ENCODE data around the gene ENTR1.
"Not testable (repeated sequence)": the region's sequence is repeated elsewhere in the genome, so short reads cannot be mapped to it uniquely, and the experiment has no call there.

The ENTR1 gene

DNA sequence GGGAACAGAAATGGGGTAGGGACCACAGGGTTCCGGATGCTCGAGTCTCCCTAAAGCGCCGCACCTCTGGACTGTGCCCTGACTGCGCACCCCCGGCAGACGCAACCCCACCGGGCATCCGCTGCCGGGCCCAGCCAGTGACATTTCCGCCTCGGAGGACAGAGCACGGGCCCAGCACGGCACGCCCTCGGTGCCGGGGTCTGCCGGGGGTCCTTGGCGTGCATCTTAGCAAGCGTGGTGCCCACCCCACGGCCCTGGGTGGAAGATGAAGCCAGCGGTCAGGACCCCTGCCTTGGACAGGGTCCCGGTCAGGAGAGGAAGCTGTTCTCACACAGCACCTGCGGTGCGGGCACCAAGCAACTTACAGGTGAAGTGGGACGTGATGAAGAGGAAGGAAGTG is 22.2 kb upstream of the ENTR1 start:
- DNase-seq (ENCODE audit: insufficient read length, low spot score) (no peak), FAIRE-seq (no peak)
- TF ChIP-seq, protein P1, sequence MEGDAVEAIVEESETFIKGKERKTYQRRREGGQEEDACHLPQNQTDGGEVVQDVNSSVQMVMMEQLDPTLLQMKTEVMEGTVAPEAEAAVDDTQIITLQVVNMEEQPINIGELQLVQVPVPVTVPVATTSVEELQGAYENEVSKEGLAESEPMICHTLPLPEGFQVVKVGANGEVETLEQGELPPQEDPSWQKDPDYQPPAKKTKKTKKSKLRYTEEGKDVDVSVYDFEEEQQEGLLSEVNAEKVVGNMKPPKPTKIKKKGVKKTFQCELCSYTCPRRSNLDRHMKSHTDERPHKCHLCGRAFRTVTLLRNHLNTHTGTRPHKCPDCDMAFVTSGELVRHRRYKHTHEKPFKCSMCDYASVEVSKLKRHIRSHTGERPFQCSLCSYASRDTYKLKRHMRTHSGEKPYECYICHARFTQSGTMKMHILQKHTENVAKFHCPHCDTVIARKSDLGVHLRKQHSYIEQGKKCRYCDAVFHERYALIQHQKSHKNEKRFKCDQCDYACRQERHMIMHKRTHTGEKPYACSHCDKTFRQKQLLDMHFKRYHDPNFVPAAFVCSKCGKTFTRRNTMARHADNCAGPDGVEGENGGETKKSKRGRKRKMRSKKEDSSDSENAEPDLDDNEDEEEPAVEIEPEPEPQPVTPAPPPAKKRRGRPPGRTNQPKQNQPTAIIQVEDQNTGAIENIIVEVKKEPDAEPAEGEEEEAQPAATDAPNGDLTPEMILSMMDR (IDR thresholded peaks at IDR 0.05; ENCODE audit: insufficient read depth, missing control alignments), result no peak

DNA sequence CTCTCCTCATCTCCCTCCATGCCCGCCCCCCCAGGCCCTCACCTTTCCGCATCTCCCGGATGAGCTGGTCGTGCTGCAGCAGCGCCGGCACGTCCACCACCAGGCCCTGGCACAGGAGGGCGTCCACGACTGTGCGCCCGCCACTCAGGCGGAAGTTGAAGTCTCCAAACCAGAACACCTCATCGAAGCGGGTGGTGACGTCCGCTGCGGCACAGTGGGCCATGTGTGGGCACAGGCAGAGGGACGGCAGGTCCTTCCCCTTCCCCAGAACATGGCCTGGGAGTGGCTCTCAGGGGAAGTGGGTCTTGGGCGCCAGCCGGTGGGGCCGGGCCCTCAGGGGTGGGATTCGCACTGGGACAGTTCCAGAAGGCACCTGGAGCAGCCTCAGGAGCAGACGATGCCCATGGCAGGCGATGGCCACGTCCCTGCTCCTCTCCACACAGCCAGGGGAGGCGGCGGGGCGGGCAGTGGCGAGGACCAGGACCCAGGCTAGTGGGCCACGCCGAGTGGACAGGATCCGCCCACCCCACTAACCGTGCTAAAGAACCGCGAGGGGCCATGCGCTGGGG is 21.5 kb upstream of the ENTR1 start:
- DNase-seq (ENCODE audit: insufficient read length, low spot score), result no peak
- TF ChIP-seq, protein P1 (IDR thresholded peaks at IDR 0.05; ENCODE audit: insufficient read depth, missing control alignments), result no peak
- no peak for FAIRE-seq

DNA sequence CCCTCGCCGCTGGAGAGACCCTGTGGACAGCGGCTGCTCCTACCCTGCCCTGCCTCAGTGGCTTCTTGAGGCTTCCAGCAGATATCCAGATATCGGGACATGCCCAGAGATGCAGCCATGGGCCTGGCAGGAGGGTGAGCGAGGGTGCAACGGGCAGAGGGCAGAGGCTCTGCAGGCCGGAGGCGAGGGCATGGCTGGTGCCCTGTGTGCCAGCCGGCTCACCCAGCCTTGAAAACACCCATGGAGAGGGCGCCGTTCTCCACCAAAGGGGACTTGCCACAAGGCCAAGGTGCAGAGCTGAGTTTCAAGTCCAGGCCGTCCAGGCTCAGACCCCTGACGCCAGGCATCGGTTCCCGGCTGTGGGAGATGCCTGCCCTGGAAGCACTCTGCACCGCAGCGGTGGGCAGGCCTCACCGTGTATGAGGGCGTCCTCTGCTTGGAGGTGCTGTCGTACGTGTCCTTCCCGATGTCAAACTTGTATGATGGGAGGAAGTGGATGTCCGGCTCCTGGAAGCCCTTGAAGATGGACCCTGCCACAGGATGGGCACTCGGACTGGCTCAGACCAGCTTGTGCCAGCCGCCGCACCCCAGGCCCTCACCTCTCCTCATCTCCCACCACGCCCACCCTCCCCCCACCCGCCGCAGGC is 20.3 kb upstream of the ENTR1 start:
- no peak for FAIRE-seq
- TF ChIP-seq, protein P1 (IDR thresholded peaks at IDR 0.05; ENCODE audit: insufficient read depth, missing control alignments), result no peak
- DNase-seq (ENCODE audit: insufficient read length, low spot score), result no peak

DNA sequence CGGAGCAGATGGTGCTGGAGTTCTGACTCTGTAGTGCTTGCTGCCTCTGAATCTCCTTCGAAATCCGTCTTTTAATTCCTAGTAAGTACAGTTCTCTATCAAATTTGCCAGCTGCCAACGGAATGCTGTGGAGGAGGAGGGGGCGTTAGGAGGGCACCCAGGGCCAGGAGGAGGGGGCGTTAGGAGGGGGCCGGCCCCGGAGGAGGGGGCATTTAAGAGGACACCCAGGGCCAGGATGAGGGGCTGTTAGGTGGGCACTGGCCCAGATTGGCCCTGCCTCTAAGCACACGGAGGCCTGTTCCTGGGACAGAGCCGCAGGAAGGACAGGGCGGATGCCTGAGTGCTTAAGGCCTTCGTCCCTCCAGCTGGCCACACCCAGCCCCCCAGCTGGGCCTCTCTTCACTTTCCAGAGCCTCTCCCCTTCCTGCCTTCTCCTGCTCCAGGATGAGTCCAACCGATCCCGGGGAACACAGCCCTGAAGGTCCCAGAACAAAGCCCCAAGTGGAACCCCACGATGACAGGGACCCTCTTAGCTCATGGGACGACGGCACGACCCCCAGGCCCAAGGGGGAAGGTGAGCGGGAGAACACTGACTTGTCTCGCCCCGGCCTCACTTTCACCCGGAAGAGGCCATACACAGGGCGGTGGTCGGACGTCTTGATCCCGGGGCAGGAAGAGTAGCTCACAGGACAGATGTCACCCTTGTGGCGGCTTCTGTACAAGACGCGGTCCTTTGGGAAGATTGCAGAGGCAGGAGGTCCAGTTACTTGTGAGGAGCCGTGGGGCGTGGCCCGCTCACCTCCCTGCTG is 19.5 kb upstream of the ENTR1 start:
- FAIRE-seq, result no peak
- DNase-seq (ENCODE audit: insufficient read length, low spot score), result no peak
- TF ChIP-seq, protein P1 (IDR thresholded peaks at IDR 0.05; ENCODE audit: insufficient read depth, missing control alignments), result no peak

DNA sequence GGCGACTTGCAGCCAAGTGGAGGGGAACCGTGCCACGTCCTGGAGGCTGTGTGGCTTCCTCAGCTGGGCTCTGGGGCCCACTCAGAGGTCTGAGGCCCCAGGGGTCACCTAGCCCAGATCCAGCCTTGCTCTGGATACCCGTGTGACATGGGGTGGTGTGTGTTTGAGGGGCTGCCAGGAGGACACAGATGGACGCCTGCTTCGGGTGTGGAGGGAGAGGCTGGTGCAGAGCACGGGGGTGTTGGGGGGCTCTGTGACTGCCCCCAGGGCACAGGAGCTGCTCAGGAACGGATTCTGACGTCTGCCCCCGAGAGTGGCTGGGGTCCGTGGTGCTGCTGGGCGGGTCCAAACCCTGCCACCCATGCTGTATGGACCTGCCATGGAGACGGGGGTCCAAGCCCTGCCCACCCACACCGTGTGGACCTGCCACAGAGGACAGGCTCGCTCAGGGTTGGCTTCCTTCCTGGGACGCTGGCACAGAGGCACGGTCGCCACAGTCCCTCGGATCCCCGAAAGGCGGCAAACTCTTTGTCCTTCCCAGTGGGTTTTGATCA is 18.7 kb upstream of the ENTR1 start:
- TF ChIP-seq, protein P1 (IDR thresholded peaks at IDR 0.05; ENCODE audit: insufficient read depth, missing control alignments), result no peak
- DNase-seq (ENCODE audit: insufficient read length, low spot score) (no peak), FAIRE-seq (no peak)

DNA sequence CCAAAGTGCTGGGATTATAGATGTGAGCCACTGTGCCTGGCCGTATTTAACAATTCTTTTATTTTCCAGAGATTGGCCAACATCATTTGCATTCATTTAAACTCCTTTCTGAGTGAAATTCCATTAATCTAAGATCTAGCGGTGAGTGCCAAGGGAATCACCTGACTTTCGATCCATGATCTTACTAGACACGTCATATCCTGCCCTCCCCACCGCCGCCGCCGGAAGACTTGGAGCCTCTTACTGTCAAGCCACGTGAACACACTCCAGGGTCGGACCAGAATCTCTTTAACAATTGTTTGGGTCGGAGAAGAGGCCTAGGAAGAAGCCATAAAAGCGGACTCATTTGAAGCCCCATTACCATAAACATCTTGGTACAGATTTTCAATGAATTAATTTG is 16.4 kb upstream of the ENTR1 start:
- FAIRE-seq, result no peak
- no peak for DNase-seq (ENCODE audit: insufficient read length, low spot score)
- TF ChIP-seq, protein P1 (IDR thresholded peaks at IDR 0.05; ENCODE audit: insufficient read depth, missing control alignments), result no peak

DNA sequence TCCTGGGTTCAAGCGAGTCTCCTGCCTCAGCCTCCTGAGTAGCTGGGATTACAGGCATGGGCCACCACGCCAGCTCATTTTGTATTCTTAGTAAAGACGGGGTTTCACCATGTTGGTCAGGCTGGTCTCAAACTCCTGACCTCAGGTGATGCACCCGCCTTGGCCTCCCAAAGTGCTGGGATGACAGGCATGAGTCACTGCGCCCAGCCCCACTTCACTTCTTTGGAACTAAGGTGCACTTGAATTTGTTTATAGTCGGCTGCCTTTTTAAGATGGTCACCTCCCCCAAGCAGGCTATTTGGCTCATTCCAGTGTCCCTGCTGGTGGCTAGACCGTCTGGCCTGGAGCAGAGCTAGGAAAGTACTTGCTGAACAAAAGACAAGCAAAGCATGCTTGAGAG is 15.0 kb upstream of the ENTR1 start:
- DNase-seq (ENCODE audit: insufficient read length, low spot score); FAIRE-seq: not testable (repeated sequence)
